GM21786 (cell line): ENCODE measurements around the gene TPGS2.
"Not testable (repeated sequence)": the region's sequence is repeated elsewhere in the genome, so short reads cannot be mapped to it uniquely, and the experiment has no call there.

Source experiments
- ATAC-seq: cut with Tn5 transposase; IDR thresholded peaks from one replicate; pipeline ENCODE4 v1.9.1; 2021; ENCODE audit not compliant: unreplicated experiment

TPGS2 gene

DNA sequence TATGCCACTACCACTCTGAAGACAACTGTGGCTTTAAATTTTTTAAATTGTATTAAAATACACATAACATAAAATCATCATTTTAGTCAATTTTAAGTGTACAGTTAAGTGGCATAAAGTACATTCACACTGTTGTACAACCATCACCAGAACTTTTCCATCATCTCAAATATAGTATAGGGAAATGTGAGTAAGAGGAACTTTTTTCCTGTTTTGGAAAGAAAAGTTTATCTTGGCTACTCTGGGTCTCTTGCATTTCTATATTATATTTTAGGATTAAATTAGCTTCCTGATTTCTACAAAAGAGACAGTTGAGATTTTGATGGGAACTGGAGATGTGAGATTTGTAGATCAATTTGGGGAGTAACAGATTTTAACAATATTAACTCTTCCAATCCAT, 3.3 kb downstream of the TPGS2 start:
- ATAC-seq, result no peak

DNA sequence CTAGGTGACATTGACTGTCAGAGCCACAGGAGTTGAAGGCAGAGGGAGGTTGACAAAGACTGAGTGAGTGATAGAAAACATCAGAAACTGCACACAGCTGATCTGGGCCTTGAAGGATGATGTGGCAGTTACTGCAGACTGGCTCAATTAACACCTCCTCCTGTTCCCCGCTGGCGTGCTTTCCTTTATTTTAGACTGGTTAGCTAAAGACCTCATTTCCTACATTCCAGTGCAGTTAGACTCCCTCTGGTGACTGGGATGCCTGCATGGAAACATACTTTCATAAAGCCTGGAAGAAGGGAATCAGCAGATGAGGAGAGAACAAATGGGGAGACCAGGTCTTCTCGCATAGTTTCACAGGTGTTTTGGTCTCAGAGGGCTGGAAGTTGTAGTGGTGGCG, 7.1 kb downstream of the TPGS2 start:
- ATAC-seq, result no peak

DNA sequence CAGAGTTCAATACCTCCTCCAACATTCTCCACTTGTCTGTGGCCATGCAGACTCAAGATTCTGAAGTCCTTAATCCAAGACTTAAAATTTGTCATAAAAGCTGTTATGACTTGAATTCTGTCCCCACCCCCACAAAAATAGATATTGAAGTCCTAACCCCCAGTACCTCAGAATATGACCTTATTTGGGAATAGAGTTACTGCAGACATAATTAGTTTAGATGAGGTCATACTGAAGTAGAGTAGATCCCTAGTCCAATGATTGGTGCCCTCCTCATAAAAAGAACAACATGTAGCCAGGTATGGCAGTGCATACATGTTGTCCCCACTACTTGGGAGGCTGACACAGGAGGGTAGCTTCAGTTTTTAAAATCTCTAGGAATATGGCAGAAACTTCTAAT, 9.2 kb downstream of the TPGS2 start:
- ATAC-seq, result no peak

- no peak for ATAC-seq
Measured at GRCh38 chr18:36818652-36819051, 10.2 kb downstream of the TPGS2 start.

DNA sequence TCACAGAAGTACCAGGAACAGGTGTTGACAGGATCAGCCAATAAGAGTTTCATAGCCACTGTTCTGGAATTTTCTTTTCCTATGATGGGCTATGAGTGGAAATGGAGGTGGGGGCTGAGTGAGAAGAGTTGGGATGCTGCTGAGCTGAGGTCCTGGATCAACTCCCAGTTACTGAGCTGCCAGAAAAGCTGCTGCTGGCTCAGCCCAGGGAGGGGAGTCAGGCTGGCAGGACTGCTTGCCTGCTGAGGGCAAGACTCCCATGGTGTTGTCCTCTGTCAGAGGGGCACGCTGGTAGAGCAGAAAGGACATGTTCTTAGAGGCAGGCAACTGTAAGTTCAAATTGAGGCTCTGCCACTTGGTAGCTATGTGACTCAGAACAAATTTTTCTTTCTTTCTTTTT, 11.8 kb downstream of the TPGS2 start:
- ATAC-seq, result no peak

DNA sequence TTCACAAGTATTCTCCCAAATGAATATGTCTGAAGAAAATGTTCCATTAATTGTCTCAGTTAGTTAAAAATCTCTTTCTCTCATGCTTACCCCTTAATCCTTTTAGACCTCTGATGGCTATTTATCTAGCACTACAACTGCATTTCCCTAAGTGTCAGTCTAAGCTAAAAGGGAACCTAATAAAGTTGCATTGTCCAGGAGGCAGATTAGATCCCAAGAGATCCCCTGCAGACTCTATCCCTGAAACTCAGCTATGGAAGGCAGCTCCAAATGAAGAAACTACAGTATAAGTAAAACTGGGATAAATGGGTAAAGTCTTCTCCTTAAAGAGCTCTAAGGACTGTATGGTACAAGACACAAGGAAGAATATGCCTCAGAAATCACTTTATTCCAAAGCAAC, 12.7 kb downstream of the TPGS2 start:
- ATAC-seq, result not testable (repeated sequence)

- ATAC-seq, result no peak
Measured at GRCh38 chr18:36814994-36815393, 13.8 kb downstream of the TPGS2 start.

GRCh38 chr18:36813824-36814223, 15.0 kb downstream of the TPGS2 start:
- no peak for ATAC-seq

GRCh38 chr18:36813101-36813775, 15.6 kb downstream of the TPGS2 start:
- no peak for ATAC-seq

- ATAC-seq, result no peak
Measured at GRCh38 chr18:36812678-36813077, 16.1 kb downstream of the TPGS2 start.

DNA sequence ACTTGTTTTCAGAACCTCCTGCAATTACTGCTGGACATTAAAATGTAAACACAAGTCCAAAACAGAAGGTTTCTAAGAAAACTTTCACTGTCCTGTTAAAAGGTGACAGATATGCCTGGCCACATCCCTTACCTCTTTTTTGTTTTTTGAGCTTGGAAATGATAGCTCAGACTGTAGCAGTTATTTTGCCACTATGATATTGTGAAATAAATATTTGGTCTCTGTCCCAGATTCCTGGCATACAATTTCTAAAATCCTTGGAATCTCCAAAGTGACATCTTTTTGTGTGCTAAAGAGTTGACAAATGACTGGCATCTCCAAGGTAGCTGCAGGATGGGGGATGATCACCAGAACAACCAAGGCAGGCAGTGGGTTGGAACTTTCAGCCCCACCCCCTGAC, 16.8 kb downstream of the TPGS2 start:
- no peak for ATAC-seq

GRCh38 chr18:36811430-36811829, 17.4 kb downstream of the TPGS2 start:
- no peak for ATAC-seq

DNA sequence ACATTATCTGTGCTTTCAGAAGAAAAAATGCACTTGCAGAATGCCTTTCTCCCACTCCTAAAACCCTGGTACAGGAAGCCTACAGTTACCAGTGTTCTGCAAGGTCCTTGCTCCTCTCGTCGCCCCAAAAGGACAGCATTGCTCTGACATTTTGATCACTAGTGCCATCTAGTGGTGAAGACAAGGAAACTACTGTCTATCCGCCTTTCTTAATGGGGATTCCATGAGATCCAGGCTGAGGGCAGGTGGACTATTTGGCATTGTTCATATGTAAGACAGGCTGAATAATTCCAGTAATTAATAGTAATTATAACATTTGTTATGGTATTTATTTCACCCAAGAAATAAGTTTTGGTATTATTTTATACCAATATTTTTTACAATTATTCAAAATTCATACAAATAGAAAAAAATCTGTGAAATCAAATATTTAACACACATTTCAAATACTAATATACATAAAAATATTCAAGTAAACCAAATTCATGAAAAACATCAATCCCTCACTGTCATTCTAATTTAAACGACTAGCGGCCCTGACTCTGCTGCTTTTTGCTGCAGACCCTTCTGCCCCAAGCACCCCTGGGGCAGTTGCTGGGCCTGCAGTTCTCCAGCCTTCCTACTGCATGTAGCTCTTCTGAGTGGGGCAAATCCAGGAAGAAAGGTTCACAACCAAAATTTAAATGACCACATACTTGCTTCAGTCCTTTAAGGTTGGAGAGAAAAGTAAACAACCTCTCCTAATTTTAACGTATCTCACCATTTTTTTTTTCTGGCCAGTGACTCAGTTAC, 19.0 kb downstream of the TPGS2 start:
- ATAC-seq, result peak; percentile 97

GRCh38 chr18:36808681-36809080, 20.1 kb downstream of the TPGS2 start:
- no peak for ATAC-seq

GRCh38 chr18:36805105-36805504, 23.7 kb downstream of the TPGS2 start:
- no peak for ATAC-seq

DNA sequence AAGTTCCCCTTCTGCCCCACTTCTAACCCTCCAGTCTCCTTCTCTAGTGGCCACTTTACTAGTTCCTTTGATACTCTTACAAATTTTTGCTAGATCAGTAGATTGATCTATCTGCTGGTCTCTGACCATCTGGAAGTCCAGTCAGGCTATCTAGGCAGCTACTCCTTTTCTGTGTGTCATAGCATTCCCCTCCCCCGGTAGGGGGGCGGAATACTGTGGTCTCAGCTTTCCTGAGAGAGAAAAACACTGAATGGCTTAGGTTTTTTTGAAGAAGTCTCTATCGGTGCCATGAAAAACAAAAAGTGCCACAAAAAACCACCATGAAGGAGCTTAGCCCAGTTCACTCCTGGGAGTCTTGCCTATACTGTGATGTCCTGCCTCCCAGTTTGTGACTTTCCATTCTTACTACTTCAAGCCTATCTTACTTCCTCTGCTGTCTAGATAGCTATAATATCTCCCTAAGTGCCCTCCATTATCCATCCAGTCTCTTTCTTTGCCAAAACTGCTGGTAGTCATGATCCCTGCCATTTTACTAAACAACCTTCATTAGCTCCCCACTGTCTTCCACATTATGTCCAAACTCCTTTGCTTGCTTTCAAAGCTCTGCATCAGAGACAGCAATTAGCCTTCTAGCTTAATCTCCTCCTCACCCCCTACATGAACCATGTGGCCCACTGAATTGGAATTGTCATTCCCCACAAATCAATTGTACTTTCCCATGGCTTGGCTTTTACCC, 29.9 kb downstream of the TPGS2 start:
- ATAC-seq, result no peak

- no peak for ATAC-seq
Measured at GRCh38 chr18:36792634-36793283, 36.0 kb downstream of the TPGS2 start.

- ATAC-seq, result no peak
Measured at GRCh38 chr18:36786686-36787085, 42.1 kb downstream of the TPGS2 start.

GRCh38 chr18:36783792-36784191, 45.0 kb downstream of the TPGS2 start:
- ATAC-seq, result no peak

DNA sequence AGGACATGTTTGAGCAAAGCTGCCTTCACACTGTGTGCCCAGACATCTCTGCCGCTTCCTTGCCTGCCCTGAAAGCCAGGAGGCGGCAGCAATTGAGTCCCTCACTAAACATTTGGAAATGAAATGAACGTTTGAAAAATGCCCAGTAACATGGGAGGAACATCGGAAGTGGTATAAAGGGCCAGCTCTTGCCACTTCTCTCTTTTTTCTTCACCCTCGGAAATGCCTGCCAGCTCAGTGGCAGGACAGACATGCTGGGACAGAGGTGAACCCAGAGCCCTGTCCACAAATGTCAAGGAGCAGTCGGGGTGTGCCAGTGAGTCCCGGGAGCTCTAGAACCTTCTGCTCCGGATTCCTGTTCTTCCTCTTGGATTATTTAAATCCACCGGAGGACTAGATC, 46.1 kb downstream of the TPGS2 start:
- ATAC-seq, result no peak

DNA sequence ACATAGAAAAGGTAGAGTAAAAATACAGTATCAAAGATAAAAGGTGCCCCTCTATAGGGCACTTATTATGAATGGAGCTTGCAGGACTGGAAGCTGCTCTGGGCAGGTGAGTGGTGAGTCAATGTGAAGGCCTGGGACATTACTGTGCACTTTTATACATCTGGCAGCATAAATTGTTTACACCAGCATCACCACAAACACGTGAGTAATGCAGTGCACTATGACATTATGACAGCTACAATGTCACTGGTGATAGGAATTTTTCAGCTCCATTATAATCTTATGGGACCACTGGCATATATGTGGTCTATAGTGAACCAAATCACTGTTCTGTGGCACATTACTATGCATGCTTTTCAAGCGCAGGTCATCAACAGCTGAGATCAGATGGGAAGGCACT, 48.1 kb downstream of the TPGS2 start:
- no peak for ATAC-seq
